D341Med (cell line): ENCODE results near the gene TBCD.
"Not testable (repeated sequence)": the region's sequence is repeated elsewhere in the genome, so short reads cannot be mapped to it uniquely, and the experiment has no call there.

Experiments used
- DNase-seq: peaks from one replicate; pipeline ENCODE4 v3.0.0; 2012; ENCODE audit warnings: low spot score

TBCD gene

GRCh38 chr17:82940226-82941020 lies 188.6 kb downstream of the TBCD start:
- DNase-seq = no peak

GRCh38 chr17:82941021-82942001 lies 189.4 kb downstream of the TBCD start:
- no peak for DNase-seq

- no peak for DNase-seq
Observed at GRCh38 chr17:82942166-82943130, 190.6 kb downstream of the TBCD start.

GRCh38 chr17:82943339-82943738 lies 191.5 kb downstream of the TBCD start:
- DNase-seq = no peak

- no peak for DNase-seq
Observed at GRCh38 chr17:82943751-82944150, 191.9 kb downstream of the TBCD start.

- DNase-seq = no peak
Observed at GRCh38 chr17:82944990-82945389, 193.1 kb downstream of the TBCD start.

GRCh38 chr17:82946081-82946480 lies 194.2 kb downstream of the TBCD start:
- DNase-seq = no peak

GRCh38 chr17:82947051-82947991 lies 195.5 kb downstream of the TBCD start:
- no peak for DNase-seq

GRCh38 chr17:82948081-82948511 lies 196.2 kb downstream of the TBCD start:
- DNase-seq = no peak

- DNase-seq = no peak
Observed at GRCh38 chr17:82948957-82949356, 197.1 kb downstream of the TBCD start.

GRCh38 chr17:82949361-82949760 lies 197.5 kb downstream of the TBCD start:
- no peak for DNase-seq

GRCh38 chr17:82949984-82950383 lies 198.1 kb downstream of the TBCD start:
- no peak for DNase-seq

- DNase-seq = no peak
Observed at GRCh38 chr17:82950525-82951102, 198.7 kb downstream of the TBCD start.

GRCh38 chr17:82952019-82952418 lies 200.2 kb downstream of the TBCD start:
- DNase-seq = no peak

- not testable (repeated sequence) for DNase-seq
Observed at GRCh38 chr17:82955106-82955505, 203.2 kb downstream of the TBCD start.

- not testable (repeated sequence) for DNase-seq
Observed at GRCh38 chr17:82955627-82956026, 203.8 kb downstream of the TBCD start.

GRCh38 chr17:82956146-82956725 lies 204.4 kb downstream of the TBCD start:
- peak; percentile 52 for DNase-seq

GRCh38 chr17:82956726-82957468 lies 205.0 kb downstream of the TBCD start:
- DNase-seq = peak; percentile 53

GRCh38 chr17:82957469-82957795 lies 205.6 kb downstream of the TBCD start:
- DNase-seq = no peak
